Skeletal muscle cell (primary cell): ENCODE measurements around the gene TMEM132C.

ENCODE experiments used
- DNase-seq: peaks from one replicate; pipeline ENCODE4 v3.0.0-alpha.2; 2010; ENCODE audit warnings: low read depth
- H3K4me3 ChIP-seq: 2 replicates; pipeline ENCODE4 v1.5.1; 2011; ENCODE audit warnings: low read depth, mild to moderate bottlenecking, control low read depth, low read length, moderate library complexity

Gene TMEM132C

GRCh38 chr12:128672428-128672827, 405.5 kb downstream of the TMEM132C start:
- H3K4me3 ChIP-seq, result no peak overlapping the region
- DNase-seq, result no peak

- no peak overlapping the region for H3K4me3 ChIP-seq
- DNase-seq, result no peak
These were observed 405.9 kb downstream of the TMEM132C start for GRCh38 chr12:128672893-128673292.

- no peak overlapping the region for H3K4me3 ChIP-seq
- DNase-seq, result no peak
These were observed 408.6 kb downstream of the TMEM132C start for GRCh38 chr12:128675576-128675975.

- DNase-seq, result no peak
- H3K4me3 ChIP-seq, result no peak overlapping the region
These were observed 413.6 kb downstream of the TMEM132C start for GRCh38 chr12:128680555-128680954.

GRCh38 chr12:128682548-128683275, 415.7 kb downstream of the TMEM132C start:
- no peak for DNase-seq
- H3K4me3 ChIP-seq, result no peak overlapping the region

GRCh38 chr12:128684352-128684751, 417.4 kb downstream of the TMEM132C start:
- no peak overlapping the region for H3K4me3 ChIP-seq
- no peak for DNase-seq

- no peak for DNase-seq
- no peak overlapping the region for H3K4me3 ChIP-seq
These were observed 419.0 kb downstream of the TMEM132C start for GRCh38 chr12:128685903-128686475.

- no peak for DNase-seq
These were observed 420.9 kb downstream of the TMEM132C start for GRCh38 chr12:128687851-128688250.

GRCh38 chr12:128690641-128691040, 423.7 kb downstream of the TMEM132C start:
- no peak for DNase-seq
- no peak overlapping the region for H3K4me3 ChIP-seq

More at GRCh38 chr12:128687851-128688250, 420.9 kb downstream of the TMEM132C start:
- no peak overlapping the region for H3K4me3 ChIP-seq

GRCh38 chr12:128693115-128693514, 426.1 kb downstream of the TMEM132C start:
- no peak overlapping the region for H3K4me3 ChIP-seq
- DNase-seq, result no peak

GRCh38 chr12:128693771-128694170, 426.8 kb downstream of the TMEM132C start:
- no peak for DNase-seq
- H3K4me3 ChIP-seq, result no peak overlapping the region

GRCh38 chr12:128694445-128694844, 427.5 kb downstream of the TMEM132C start:
- no peak overlapping the region for H3K4me3 ChIP-seq
- no peak for DNase-seq

GRCh38 chr12:128695697-128696096, 428.7 kb downstream of the TMEM132C start:
- H3K4me3 ChIP-seq, result no peak overlapping the region
- DNase-seq, result no peak

- no peak overlapping the region for H3K4me3 ChIP-seq
- no peak for DNase-seq
These were observed 431.5 kb downstream of the TMEM132C start for GRCh38 chr12:128698301-128698972.

GRCh38 chr12:128699106-128699505, 432.1 kb downstream of the TMEM132C start:
- no peak overlapping the region for H3K4me3 ChIP-seq
- no peak for DNase-seq

GRCh38 chr12:128702371-128702770, 435.4 kb downstream of the TMEM132C start:
- no peak overlapping the region for H3K4me3 ChIP-seq
- no peak for DNase-seq

GRCh38 chr12:128705140-128705539, 438.2 kb downstream of the TMEM132C start:
- DNase-seq, result no peak
- no peak overlapping the region for H3K4me3 ChIP-seq

GRCh38 chr12:128707488-128707887, 440.5 kb downstream of the TMEM132C start:
- H3K4me3 ChIP-seq, result no peak overlapping the region
- DNase-seq, result no peak

- H3K4me3 ChIP-seq, result no peak overlapping the region
- no peak for DNase-seq
These were observed 441.8 kb downstream of the TMEM132C start for GRCh38 chr12:128708789-128709188.

- DNase-seq, result no peak
- H3K4me3 ChIP-seq, result no peak overlapping the region
These were observed 442.7 kb downstream of the TMEM132C start for GRCh38 chr12:128709660-128710059.

GRCh38 chr12:128711486-128711885, 444.5 kb downstream of the TMEM132C start:
- no peak for DNase-seq
- no peak overlapping the region for H3K4me3 ChIP-seq
